ENCODE data around the gene TSGA10IP.

The TSGA10IP gene

DNA sequence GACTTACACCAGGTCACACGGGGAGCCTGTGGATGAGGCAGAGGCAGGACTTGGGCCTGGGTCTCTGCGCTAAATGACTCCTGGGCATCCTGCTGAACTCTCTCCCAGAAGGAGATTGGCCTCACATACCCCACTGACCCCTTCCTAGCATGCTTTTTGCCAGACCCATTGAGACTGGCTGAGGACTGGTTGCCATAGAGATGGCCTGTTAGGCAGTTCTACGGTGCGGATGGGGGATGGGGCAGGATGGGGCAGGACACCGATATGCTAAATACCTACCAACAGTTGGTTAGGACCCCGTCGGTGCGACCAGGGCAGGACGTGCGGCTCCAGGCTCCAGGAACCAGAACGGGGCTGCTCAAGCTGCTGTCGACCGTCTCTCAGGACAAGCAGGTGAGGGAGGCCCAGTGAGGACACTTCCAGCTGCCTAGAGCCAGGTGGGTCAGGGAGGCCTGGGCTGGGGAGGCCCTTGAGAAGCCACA lies at the start of gene TSGA10IP:
TSS of gene TSGA10IP (plus strand) at position 51 of the 482 bp plus-strand sequence. CDS start at position 247, 196 bp downstream.
- Mint-ChIP-seq H3K9me3 (ENCODE audit: low read depth) (no peaks in the 10 kb centered on the region), H3K4me1 (ENCODE audit: low read depth) (no peaks in the 10 kb centered on the region), H3K27me3 (no peaks in the 10 kb centered on the region), H3K36me3 (no peaks in the 10 kb centered on the region), H3K4me3 (no peak within 1 kb of the TSS), H3K27ac (no peak within 1 kb of the TSS)

DNA sequence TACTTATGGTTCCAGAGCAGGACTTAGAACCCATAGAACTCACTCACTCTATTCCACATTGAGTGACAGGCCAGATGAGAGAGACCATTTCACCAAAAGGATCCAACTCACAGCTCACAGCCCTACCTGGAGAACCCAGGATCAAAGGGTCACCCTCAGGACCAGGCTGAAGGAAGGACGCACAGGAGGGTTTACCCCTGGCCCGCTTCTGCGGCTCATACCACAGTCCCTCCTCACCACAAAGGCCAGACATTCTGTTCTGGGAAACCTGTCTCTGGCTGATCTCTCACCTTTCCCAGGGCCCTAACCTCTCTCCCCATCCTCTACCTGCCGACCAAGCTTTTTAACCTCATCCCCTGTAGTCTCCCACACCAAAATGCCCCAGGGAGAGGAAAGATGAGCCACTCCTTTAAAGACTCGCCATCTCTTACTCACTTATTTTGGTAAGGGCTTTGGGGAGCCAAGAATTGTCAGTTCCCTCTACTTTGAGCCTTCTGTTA lies 49.7 kb upstream of the TSGA10IP start:
- H3K9me3 Mint-ChIP-seq (ENCODE audit: low read depth), result no peaks in the 10 kb centered on the region

DNA sequence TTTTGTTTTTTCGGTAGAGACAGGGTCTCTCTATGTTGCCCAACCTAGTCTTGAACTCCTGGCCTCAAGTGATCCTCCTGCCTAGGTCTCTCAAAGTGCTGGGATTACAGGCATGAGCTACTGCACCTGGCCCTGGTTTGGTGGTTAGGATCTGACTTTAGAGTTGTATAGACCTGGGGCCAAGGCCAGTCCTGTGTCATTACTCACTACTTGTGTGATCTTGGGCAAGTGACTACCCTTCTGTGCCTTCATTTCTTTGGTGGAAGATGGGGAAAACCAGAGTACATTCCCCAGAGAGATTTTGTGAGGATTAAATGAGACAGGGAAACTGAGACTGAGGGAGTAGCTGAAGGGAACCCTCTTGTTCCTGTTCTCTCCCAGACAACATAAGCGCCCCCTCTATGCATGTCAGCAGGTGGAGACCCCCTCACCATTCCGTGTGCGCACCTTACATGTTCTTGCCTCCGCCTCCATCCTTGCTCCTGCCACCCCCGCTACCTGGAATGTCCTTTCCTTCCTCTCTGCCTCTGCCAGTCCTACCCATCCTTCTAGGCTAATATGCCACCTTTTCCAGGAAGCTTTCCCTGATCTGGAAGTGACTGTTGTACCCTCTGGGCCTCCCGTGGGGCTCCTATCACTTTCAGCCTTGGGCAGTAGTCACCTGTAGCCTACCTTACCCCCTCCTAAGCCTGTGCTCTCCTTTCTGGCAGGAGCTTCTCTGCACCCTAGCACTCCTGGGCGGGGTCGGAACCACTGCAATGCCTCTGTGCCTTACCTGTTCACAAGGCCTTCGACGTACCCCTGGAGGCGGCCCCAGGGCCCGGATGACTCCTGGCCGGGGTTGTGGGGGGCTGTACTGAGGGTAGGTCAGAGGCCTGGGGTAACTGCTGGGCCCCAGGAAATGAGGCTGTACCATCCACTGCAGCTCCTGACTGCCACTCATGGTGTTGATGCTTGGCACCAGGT lies 49.0 kb upstream of the TSGA10IP start:
- no peaks in the 10 kb centered on the region for H3K27me3 Mint-ChIP-seq
- H3K4me1 Mint-ChIP-seq (ENCODE audit: low read depth), result peaks cover 43% of the 10 kb centered on the region
- no peaks in the 10 kb centered on the region for H3K9me3 Mint-ChIP-seq (ENCODE audit: low read depth)
- peak overlapping the region; percentile 68 for H3K4me3 Mint-ChIP-seq
- peak overlapping the region; percentile 41 for H3K27ac Mint-ChIP-seq
- peaks cover 6% of the 10 kb centered on the region for H3K36me3 Mint-ChIP-seq

More for the DNA sequence above, 49.7 kb upstream of the TSGA10IP start:
- Mint-ChIP-seq H3K4me3 (peak overlapping the region; percentile 68), H3K36me3 (peaks cover 6% of the 10 kb centered on the region), H3K27me3 (no peaks in the 10 kb centered on the region), H3K27ac (peak overlapping the region; percentile 61), H3K4me1 (ENCODE audit: low read depth) (peaks cover 40% of the 10 kb centered on the region)

DNA sequence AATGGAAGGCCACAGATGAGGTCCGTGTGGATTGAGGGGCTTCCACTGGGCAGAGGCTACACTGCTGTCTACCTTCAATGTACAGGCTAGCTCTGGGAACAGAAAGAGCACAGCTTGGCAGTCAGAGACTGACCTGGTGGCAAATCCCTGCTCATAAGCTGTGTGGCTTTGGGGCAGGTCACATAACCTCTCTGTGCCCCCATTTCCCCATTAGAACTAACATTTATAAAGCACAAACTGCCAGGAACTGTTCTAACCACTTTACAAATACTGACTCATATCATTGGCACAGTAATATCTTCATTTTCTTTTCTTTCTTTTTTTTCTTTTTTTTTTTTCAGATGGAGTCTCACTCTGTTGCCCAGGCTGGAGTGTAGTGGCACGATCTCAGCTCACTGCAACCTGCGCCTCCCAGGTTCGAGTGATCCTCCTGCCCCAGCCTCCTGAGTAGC lies 48.2 kb upstream of the TSGA10IP start:
- H3K4me3 Mint-ChIP-seq, result peak overlapping the region; percentile 68
- peak overlapping the region; percentile 50 for H3K27ac Mint-ChIP-seq
- H3K27me3 Mint-ChIP-seq, result peaks cover under 1% of the 10 kb centered on the region
- peaks cover 41% of the 10 kb centered on the region for H3K4me1 Mint-ChIP-seq (ENCODE audit: low read depth)
- H3K9me3 Mint-ChIP-seq (ENCODE audit: low read depth), result no peaks in the 10 kb centered on the region
- H3K36me3 Mint-ChIP-seq, result peaks cover 6% of the 10 kb centered on the region

DNA sequence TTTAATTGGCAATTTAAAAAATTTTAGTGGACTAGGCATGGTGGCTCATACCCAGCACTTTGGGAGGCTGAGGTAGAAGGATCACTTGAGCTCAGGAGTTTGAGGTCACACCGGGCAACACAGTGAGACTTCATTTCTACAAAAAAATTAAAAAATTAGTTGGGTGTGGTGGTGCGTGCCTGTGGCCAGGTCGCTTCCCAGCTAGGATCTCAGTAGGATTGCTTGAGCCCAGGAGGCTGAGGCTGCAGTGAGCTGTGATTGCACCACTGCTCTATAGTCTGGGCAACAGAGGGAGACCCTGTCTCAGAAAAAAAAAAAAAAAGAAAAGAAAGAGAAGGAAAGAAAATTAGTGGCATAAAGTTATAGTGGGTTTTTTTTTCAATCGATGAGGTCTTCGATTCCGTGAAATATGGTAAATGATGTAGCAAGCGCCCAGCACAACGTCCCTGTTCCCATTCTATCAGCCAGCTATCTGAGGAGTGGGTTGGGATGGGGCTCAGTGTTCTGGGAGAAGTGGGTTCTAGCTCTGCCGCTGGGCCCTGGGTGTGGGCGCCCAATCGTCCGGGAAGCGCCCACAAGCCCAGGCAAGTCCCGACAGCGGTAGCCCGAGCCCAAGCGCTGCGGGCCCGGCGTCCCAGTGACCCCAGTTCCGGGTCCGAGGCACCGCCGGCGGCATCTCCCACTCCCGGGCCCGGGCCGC lies 46.5 kb upstream of the TSGA10IP start:
- Mint-ChIP-seq H3K27me3 (peaks cover 1% of the 10 kb centered on the region), H3K4me1 (ENCODE audit: low read depth) (peaks cover 30% of the 10 kb centered on the region), H3K4me3 (peak overlapping the region; percentile 91), H3K27ac (peak overlapping the region; percentile 81), H3K36me3 (no peaks in the 10 kb centered on the region), H3K9me3 (ENCODE audit: low read depth) (no peaks in the 10 kb centered on the region)

DNA sequence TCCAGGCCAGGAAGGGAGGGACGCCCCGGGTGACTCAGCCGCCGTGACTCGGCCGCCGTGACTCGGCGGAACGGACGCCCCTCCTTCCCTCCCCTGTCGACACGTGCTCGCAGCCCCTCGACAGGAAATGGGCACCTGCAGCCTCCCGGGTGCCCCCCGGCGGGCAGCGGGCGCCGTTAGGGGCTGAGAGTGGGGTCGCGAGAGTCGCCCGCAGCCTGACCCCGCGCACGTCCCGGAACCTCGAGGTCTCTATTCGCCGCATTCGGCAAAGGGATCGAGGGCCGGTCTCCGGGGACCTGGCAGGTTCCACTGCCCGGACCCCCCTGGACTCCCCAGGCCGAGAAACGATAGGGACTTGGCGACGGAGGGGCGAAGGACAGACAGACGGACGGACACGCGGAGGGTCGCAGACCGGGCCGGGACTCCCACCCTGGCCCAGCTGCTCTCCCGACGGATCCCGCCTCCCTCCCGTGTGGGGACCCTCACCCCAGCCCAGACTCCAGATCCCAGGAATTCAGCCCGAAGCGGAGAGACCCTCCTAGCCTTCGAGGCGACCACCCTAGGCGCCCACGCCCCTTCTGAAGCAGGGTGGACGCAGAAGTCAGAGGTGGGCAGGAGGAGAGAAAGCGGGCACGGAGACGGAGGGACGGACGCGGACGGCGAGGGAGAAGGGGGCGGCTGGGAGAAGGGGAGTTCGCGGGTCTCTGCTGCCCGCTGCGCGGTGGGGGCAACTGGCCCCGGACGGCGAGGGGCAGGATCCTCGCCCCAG lies 45.7 kb upstream of the TSGA10IP start:
- Mint-ChIP-seq H3K4me3 (peak overlapping the region; percentile 91), H3K27ac (peak overlapping the region; percentile 78), H3K36me3 (no peaks in the 10 kb centered on the region), H3K27me3 (peaks cover 1% of the 10 kb centered on the region), H3K9me3 (ENCODE audit: low read depth) (no peaks in the 10 kb centered on the region), H3K4me1 (ENCODE audit: low read depth) (peaks cover 25% of the 10 kb centered on the region)

DNA sequence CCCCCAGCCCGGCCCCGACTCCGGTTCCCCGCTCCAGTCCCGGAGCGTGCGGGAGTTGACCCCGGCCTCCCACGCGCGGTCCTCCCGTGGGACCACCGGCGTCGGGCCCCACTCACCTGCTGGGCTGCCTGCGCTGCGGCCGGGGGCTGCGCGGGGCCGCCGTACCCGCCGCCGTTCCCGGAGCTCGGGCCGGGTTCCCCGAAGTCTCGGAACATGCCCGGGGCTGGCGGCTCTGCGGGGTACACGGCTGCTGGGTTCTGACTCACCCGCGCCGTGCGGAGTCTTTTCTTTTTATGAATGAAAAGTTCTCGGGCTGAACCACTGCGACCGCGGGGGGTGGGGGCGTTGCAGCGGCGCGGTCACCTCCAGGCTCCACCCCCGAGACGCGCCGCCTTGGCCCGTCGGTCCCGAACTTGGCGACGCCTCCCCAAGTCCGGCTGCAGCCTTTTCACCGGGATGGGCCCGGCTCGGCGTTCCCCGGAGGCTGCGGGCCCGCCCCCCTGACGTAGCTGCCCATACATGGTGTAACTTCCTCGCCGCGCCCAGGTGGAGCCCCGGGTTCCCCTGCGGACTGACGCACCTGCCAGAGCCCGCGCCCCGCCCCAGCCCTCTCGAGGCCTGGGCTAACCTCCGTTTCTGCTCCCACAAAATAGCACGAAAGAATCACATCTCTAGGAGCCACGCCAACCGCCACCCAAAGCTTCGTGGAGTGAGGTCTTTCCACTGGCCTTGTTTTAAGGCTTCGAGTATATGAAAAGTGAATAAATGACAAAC lies 45.0 kb upstream of the TSGA10IP start, which contains the start of gene FOSL1:
TSS of gene FOSL1 (minus strand) at position 264 of the 774 bp plus-strand sequence. CDS start at position 215, 49 bp downstream.
- Mint-ChIP-seq H3K4me3 (peak within 1 kb of the TSS; percentile 91), H3K36me3 (no peaks in the 10 kb centered on the region), H3K4me1 (ENCODE audit: low read depth) (peaks cover 22% of the 10 kb centered on the region), H3K9me3 (ENCODE audit: low read depth) (no peaks in the 10 kb centered on the region), H3K27ac (peak within 1 kb of the TSS; percentile 78), H3K27me3 (peaks cover 1% of the 10 kb centered on the region)

DNA sequence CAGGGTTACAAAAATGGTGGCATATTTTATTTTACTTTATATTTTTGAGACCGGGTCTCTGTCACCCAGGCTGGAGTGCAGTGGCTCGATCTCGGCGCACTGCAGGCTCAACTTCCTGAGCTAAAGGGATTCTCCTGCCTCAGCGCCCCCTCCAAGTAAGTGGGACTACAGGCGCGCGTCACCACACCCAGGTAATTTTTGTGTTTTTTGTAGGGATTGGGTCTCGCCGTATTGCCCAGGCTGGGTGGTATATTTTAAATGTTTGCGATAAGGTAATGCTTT lies 44.4 kb upstream of the TSGA10IP start:
- H3K27ac Mint-ChIP-seq, result peak overlapping the region; percentile 28
- H3K9me3 Mint-ChIP-seq (ENCODE audit: low read depth), result no peaks in the 10 kb centered on the region
- H3K27me3 Mint-ChIP-seq, result peaks cover 1% of the 10 kb centered on the region
- no peaks in the 10 kb centered on the region for H3K36me3 Mint-ChIP-seq
- peak overlapping the region; percentile 67 for H3K4me3 Mint-ChIP-seq
- H3K4me1 Mint-ChIP-seq (ENCODE audit: low read depth), result peaks cover 17% of the 10 kb centered on the region

DNA sequence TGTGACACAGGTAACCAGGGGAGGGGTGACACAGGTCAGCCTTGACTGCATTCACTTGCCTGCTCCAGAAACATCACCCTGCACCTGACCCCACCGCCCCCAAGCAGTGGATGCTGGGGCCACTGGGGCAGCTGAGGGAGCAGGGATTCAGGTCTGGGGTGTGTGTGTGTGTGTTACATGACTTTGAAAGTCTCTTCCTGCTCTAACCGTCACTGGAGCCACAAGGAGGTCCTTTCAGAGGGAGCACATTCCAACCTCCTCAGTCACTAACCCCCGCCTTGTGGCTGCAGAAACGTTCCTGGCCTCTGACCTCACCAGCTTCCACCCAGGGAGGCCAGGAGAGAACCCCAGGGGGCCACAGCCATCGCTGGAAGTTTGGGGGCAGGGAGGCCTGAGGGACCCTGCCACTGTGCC lies 42.2 kb upstream of the TSGA10IP start:
- H3K27ac Mint-ChIP-seq, result no peak overlapping the region
- H3K9me3 Mint-ChIP-seq (ENCODE audit: low read depth), result no peaks in the 10 kb centered on the region
- peaks cover 3% of the 10 kb centered on the region for H3K27me3 Mint-ChIP-seq
- H3K4me1 Mint-ChIP-seq (ENCODE audit: low read depth), result peaks cover 3% of the 10 kb centered on the region
- H3K36me3 Mint-ChIP-seq, result no peaks in the 10 kb centered on the region
- no peak overlapping the region for H3K4me3 Mint-ChIP-seq

DNA sequence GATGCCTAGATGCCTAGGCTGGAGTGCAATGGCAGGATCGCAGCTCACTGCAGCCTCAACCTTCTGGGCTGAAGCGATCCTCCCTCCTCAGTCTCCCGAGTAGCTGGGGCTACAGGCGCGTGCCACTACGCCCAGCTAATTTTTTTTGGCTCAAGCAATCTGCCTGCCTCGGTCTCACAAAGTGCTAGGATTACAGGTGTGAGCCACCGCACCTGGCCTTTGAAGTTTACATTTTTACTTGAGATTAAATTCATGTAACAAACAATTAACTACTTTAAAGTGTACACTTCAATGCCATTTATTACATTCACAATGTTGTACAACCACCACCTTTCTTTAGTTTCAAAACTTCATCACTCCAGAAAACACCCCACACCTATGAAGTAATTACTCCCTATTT lies 41.6 kb upstream of the TSGA10IP start:
- Mint-ChIP-seq H3K4me3 (no peak overlapping the region), H3K27ac (no peak overlapping the region), H3K9me3 (ENCODE audit: low read depth) (no peaks in the 10 kb centered on the region), H3K4me1 (ENCODE audit: low read depth) (peaks cover 3% of the 10 kb centered on the region), H3K36me3 (no peaks in the 10 kb centered on the region), H3K27me3 (peaks cover 3% of the 10 kb centered on the region)

DNA sequence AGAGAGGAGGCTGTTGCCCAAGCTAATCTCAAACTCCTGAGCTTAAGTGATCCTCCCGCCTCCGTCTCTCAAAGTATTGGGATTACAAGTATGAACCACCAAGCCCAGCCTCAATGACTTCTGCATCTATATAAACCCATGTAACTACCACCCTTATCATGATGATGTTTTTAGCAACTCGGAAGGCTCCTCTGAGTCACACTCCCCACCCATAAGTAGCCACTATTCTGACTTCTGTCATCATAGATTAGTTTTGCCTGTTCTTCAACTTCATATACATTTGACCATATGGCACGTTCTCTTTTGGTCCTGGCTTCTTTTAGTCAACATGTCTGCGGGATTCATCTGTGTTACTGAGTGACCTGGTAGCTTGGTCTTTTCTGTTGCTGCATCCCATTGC lies 38.7 kb upstream of the TSGA10IP start:
- Mint-ChIP-seq H3K36me3 (no peaks in the 10 kb centered on the region), H3K4me3 (no peak overlapping the region), H3K9me3 (ENCODE audit: low read depth) (no peaks in the 10 kb centered on the region), H3K4me1 (ENCODE audit: low read depth) (peaks cover 8% of the 10 kb centered on the region), H3K27ac (no peak overlapping the region), H3K27me3 (peaks cover 7% of the 10 kb centered on the region)

DNA sequence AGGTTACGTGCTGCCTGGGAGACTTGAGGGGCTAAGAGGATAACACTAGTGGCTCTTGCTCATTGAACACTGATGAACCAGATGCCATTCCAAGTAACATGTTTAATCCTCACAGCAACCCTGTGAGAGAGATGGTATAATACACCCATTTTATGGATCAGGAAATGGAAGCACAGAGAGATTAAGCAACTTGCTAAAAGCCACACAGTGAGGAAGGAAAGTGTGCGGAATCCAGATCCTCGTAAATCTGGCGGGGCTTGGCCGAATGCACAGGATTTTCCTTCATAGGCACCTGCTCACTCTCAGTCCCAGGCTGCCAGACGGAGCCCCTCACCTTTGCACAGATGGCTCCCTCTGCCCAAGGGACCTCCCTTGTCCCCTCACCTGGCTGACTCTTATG lies 37.4 kb upstream of the TSGA10IP start:
- no peak overlapping the region for H3K4me3 Mint-ChIP-seq
- H3K27ac Mint-ChIP-seq, result no peak overlapping the region
- no peaks in the 10 kb centered on the region for H3K36me3 Mint-ChIP-seq
- H3K4me1 Mint-ChIP-seq (ENCODE audit: low read depth), result peaks cover 8% of the 10 kb centered on the region
- H3K9me3 Mint-ChIP-seq (ENCODE audit: low read depth), result no peaks in the 10 kb centered on the region
- H3K27me3 Mint-ChIP-seq, result peaks cover 6% of the 10 kb centered on the region

DNA sequence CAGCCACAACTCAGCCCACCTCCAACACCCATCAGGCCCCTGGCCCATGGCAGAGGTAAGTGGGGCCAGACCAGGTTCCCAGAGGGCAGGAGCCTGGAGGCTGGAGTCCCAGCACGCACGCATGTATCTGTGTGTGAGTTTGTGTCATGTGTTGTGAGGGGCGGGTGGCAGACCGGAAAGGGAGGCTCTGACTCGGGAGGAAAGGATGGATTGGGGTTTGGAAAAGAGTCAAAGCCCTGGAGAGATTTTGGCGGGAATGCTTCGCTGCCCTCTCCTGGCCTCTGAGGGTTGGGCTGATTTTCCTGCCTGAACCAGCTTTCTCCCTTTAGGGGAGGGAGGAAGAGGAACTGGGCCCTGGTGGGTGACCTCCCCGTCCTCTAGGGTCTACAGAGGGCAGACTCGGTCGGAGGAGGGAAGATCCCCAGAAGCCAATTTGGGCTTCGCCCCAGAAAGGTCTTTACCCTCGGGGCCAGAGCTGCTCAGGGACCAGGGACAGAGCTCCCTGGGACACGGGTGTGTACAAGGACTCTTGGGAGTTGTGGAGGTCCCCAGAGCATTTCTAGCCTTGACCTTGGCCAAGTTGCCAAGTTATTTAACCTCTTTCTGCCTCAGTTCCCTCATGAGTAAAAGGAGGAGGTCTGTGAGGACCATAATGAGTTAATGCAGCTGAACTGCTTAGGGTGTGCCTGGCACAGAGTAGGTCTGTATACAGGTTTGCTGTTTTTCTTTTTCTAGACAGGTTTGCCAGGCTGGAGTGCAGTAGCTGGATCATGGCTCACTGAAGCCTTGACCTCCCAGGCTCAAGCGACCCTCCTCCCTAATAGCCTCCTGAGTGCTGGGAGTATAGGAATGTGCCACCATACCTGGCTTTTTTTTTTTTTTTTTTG lies 33.4 kb upstream of the TSGA10IP start:
- peaks cover 4% of the 10 kb centered on the region for H3K27me3 Mint-ChIP-seq
- H3K27ac Mint-ChIP-seq, result no peak overlapping the region
- H3K4me1 Mint-ChIP-seq (ENCODE audit: low read depth), result peaks cover 29% of the 10 kb centered on the region
- no peak overlapping the region for H3K4me3 Mint-ChIP-seq
- H3K36me3 Mint-ChIP-seq, result no peaks in the 10 kb centered on the region
- H3K9me3 Mint-ChIP-seq (ENCODE audit: low read depth), result no peaks in the 10 kb centered on the region

Data from activated naive CD8-positive, alpha-beta T cell (primary cell).